ENCODE measurements around the gene RPL3. TPM values are rescaled to one million over a fixed set of nuclear protein-coding genes. Genes with fewer than 3 reads are reported as not detected.

The RPL3 gene
- polyA plus RNA-seq, 1 donor from 2014 or later, result 1,527 TPM

DNA sequence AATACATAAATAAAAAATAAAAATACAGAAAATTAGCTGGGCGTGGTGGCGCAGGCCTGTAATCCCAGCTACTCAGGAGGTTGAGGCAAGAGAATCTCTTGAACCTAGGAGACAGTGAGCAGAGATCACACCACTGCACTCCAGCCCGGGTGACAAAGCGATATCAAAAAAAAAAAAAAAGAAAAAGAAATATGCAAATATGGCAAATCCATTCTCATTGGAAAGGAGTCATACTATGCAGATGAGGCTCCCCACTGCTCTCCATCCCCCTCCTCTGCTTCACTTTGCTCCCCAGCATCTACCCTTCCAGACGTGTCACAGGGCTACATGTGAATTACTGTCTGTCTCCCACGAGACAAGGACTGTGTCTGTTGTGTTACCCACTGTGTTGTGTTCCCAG lies 38.3 kb downstream of the RPL3 start:
- no peaks in the 10 kb centered on the region for H3K36me3 ChIP-seq (ENCODE audit: insufficient read depth, low read length)
- no peak overlapping the region for H3K9ac ChIP-seq (ENCODE audit: low read length)
- H3K9me3 ChIP-seq (ENCODE audit: low read length), result no peaks in the 10 kb centered on the region
- no peak overlapping the region for H3K27ac ChIP-seq (ENCODE audit: low read length)
- H3K4me2 ChIP-seq (ENCODE audit: low read length), result no peak overlapping the region
- no peaks in the 10 kb centered on the region for H3K9me2 ChIP-seq (ENCODE audit: insufficient read depth, low read length)
- H3K79me2 ChIP-seq (replicated peaks; ENCODE audit: insufficient read depth, low read length), result no peaks in the 10 kb centered on the region
- no peak overlapping the region for H2AFZ ChIP-seq (ENCODE audit: low read depth, low read length)
- no peaks in the 10 kb centered on the region for H4K20me1 ChIP-seq (ENCODE audit: insufficient read depth)
- no peak overlapping the region for H3K4me3 ChIP-seq (ENCODE audit: low read length)
- no peaks in the 10 kb centered on the region for H3F3A ChIP-seq (ENCODE audit: insufficient read depth, low read length, poor library complexity, severe bottlenecking)
- TF ChIP-seq POLR2AphosphoS5 (IDR thresholded peaks at IDR 0.05) (no peak), EZH2 (IDR thresholded peaks at IDR 0.05; ENCODE audit: borderline replicate concordance, insufficient read depth, low read length, poor library complexity, severe bottlenecking) (no peak), RAD21 (conservative IDR thresholded peaks at IDR 0.05) (no peak), SMC3 (conservative IDR thresholded peaks at IDR 0.05; ENCODE audit: poor library complexity) (no peak), EP300 (conservative IDR thresholded peaks at IDR 0.05; ENCODE audit: poor library complexity, severe bottlenecking) (no peak), TAF1 (IDR thresholded peaks at IDR 0.05; ENCODE audit: low read depth) (no peak)
- TF ChIP-seq, protein P1, sequence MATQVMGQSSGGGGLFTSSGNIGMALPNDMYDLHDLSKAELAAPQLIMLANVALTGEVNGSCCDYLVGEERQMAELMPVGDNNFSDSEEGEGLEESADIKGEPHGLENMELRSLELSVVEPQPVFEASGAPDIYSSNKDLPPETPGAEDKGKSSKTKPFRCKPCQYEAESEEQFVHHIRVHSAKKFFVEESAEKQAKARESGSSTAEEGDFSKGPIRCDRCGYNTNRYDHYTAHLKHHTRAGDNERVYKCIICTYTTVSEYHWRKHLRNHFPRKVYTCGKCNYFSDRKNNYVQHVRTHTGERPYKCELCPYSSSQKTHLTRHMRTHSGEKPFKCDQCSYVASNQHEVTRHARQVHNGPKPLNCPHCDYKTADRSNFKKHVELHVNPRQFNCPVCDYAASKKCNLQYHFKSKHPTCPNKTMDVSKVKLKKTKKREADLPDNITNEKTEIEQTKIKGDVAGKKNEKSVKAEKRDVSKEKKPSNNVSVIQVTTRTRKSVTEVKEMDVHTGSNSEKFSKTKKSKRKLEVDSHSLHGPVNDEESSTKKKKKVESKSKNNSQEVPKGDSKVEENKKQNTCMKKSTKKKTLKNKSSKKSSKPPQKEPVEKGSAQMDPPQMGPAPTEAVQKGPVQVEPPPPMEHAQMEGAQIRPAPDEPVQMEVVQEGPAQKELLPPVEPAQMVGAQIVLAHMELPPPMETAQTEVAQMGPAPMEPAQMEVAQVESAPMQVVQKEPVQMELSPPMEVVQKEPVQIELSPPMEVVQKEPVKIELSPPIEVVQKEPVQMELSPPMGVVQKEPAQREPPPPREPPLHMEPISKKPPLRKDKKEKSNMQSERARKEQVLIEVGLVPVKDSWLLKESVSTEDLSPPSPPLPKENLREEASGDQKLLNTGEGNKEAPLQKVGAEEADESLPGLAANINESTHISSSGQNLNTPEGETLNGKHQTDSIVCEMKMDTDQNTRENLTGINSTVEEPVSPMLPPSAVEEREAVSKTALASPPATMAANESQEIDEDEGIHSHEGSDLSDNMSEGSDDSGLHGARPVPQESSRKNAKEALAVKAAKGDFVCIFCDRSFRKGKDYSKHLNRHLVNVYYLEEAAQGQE (IDR thresholded peaks at IDR 0.05; ENCODE audit: borderline replicate concordance), result no peak
- TF ChIP-seq, protein P2, sequence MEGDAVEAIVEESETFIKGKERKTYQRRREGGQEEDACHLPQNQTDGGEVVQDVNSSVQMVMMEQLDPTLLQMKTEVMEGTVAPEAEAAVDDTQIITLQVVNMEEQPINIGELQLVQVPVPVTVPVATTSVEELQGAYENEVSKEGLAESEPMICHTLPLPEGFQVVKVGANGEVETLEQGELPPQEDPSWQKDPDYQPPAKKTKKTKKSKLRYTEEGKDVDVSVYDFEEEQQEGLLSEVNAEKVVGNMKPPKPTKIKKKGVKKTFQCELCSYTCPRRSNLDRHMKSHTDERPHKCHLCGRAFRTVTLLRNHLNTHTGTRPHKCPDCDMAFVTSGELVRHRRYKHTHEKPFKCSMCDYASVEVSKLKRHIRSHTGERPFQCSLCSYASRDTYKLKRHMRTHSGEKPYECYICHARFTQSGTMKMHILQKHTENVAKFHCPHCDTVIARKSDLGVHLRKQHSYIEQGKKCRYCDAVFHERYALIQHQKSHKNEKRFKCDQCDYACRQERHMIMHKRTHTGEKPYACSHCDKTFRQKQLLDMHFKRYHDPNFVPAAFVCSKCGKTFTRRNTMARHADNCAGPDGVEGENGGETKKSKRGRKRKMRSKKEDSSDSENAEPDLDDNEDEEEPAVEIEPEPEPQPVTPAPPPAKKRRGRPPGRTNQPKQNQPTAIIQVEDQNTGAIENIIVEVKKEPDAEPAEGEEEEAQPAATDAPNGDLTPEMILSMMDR (IDR thresholded peaks at IDR 0.05; ENCODE audit: poor library complexity, severe bottlenecking), result no peak
- H3K27me3 ChIP-seq (ENCODE audit: insufficient read depth, low read depth, low read length), result no peaks in the 10 kb centered on the region

DNA sequence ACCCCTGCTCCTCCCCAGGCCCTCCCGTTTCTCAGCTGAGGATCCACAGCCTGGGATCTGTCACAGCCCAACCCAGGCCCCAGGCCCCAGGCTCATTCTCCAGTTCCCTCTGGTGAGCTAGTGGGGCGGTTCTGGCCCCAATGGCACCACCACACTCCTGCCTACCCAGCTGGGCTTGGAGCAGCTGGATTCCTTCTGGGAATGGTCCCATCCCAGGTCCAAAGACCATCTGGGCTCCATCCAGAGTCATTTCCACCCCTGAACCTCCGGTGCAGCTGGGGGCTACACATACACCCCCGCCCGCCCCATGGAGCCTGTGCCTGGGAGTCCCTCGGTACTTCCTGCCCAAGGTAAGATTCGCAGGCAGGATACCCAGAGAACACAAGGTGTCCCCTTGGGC lies 39.2 kb downstream of the RPL3 start:
- Histone ChIP-seq H3F3A (ENCODE audit: insufficient read depth, low read length, poor library complexity, severe bottlenecking) (no peaks in the 10 kb centered on the region), H4K20me1 (ENCODE audit: insufficient read depth) (no peaks in the 10 kb centered on the region), H3K9ac (ENCODE audit: low read length) (no peak overlapping the region), H3K9me3 (ENCODE audit: low read length) (no peaks in the 10 kb centered on the region), H3K4me2 (ENCODE audit: low read length) (no peak overlapping the region), H2AFZ (ENCODE audit: low read depth, low read length) (no peak overlapping the region), H3K36me3 (ENCODE audit: insufficient read depth, low read length) (no peaks in the 10 kb centered on the region), H3K9me2 (ENCODE audit: insufficient read depth, low read length) (no peaks in the 10 kb centered on the region), H3K27ac (ENCODE audit: low read length) (no peak overlapping the region), H3K4me3 (ENCODE audit: low read length) (no peak overlapping the region), H3K79me2 (replicated peaks; ENCODE audit: insufficient read depth, low read length) (no peaks in the 10 kb centered on the region), H3K27me3 (ENCODE audit: insufficient read depth, low read depth, low read length) (no peaks in the 10 kb centered on the region)
- TF ChIP-seq RAD21 (conservative IDR thresholded peaks at IDR 0.05) (no peak), EP300 (conservative IDR thresholded peaks at IDR 0.05; ENCODE audit: poor library complexity, severe bottlenecking) (no peak), MXI1 (conservative IDR thresholded peaks at IDR 0.05; ENCODE audit: poor library complexity, severe bottlenecking) (no peak), TAF1 (IDR thresholded peaks at IDR 0.05; ENCODE audit: low read depth) (no peak), SMC3 (conservative IDR thresholded peaks at IDR 0.05; ENCODE audit: poor library complexity) (no peak), POLR2AphosphoS5 (IDR thresholded peaks at IDR 0.05) (no peak), EZH2 (IDR thresholded peaks at IDR 0.05; ENCODE audit: borderline replicate concordance, insufficient read depth, low read length, poor library complexity, severe bottlenecking) (no peak)
- TF ChIP-seq, protein P2 (IDR thresholded peaks at IDR 0.05; ENCODE audit: poor library complexity, severe bottlenecking), result no peak
- TF ChIP-seq, protein P1 (IDR thresholded peaks at IDR 0.05; ENCODE audit: borderline replicate concordance), result no peak
